ENCODE measurements around the gene MYRF.
A peak's percentile ranks its signal among the peaks of the same experiment; 100 is the strongest.

The MYRF gene

GRCh38 chr11:61714916-61715315 is 37.5 kb upstream of the MYRF start:
- H3K4me1 ChIP-seq (ENCODE audit: control insufficient read depth, insufficient read depth, low read length): no peaks in the 10 kb centered on the region; the same call in 1 of the 2 replicates
- no peaks in the 10 kb centered on the region for H3K36me3 ChIP-seq (ENCODE audit: control insufficient read depth in 2 of 2, insufficient read depth in 1 of 2, low read length in 2 of 2)
- POLR2A ChIA-PET: no interaction called here
- H3K27ac ChIP-seq (ENCODE audit: extremely low read depth, low read depth, low read length): no peak overlapping the region
- CTCF ChIA-PET: interaction anchor here (0.9 to 1.0 kb wide), 2 partner anchors 15 to 21 kb away, joined by 3 to 8 read pairs; no protein-coding TSS in a partner anchor
- peak; percentile 83 for TF ChIP-seq ZNF664 (tag by site-specific recombination; IDR thresholded peaks at IDR 0.05)
- no peak for TF ChIP-seq ZNF280D (tag by site-specific recombination; IDR thresholded peaks at IDR 0.05)
- TF ChIP-seq SP2 (tag by site-specific recombination; IDR thresholded peaks at IDR 0.05): no peak
- no peak for TF ChIP-seq ZBTB11 (tag by site-specific recombination; conservative IDR thresholded peaks at IDR 0.05; ENCODE audit: low read depth)
- no peak for TF ChIP-seq ZNF391 (tag by site-specific recombination; IDR thresholded peaks at IDR 0.05; ENCODE audit: borderline replicate concordance, low read depth)
- peak; percentile 84 for TF ChIP-seq ZNF768 (tag by site-specific recombination; IDR thresholded peaks at IDR 0.05)
- no peaks in the 10 kb centered on the region for H3K9me3 ChIP-seq (ENCODE audit: control insufficient read depth, insufficient read depth, low read depth, low read length)
- H3K4me3 ChIP-seq (ENCODE audit: low read depth, low read length): no peak overlapping the region

GRCh38 chr11:61715867-61716266 is 36.6 kb upstream of the MYRF start:
- TF ChIP-seq ZNF354C (tag by site-specific recombination; IDR thresholded peaks at IDR 0.05; ENCODE audit: borderline replicate concordance, low read depth): no peak
- no peak for TF ChIP-seq ZNF549 (tag by site-specific recombination; IDR thresholded peaks at IDR 0.05)
- TF ChIP-seq, protein P1, sequence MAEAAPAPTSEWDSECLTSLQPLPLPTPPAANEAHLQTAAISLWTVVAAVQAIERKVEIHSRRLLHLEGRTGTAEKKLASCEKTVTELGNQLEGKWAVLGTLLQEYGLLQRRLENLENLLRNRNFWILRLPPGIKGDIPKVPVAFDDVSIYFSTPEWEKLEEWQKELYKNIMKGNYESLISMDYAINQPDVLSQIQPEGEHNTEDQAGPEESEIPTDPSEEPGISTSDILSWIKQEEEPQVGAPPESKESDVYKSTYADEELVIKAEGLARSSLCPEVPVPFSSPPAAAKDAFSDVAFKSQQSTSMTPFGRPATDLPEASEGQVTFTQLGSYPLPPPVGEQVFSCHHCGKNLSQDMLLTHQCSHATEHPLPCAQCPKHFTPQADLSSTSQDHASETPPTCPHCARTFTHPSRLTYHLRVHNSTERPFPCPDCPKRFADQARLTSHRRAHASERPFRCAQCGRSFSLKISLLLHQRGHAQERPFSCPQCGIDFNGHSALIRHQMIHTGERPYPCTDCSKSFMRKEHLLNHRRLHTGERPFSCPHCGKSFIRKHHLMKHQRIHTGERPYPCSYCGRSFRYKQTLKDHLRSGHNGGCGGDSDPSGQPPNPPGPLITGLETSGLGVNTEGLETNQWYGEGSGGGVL (tag by site-specific recombination; IDR thresholded peaks at IDR 0.05): peak; percentile 61
- TF ChIP-seq MEIS1 (CRISPR knock-in tag; IDR thresholded peaks at IDR 0.05; ENCODE audit: borderline replicate concordance): no peak
- TF ChIP-seq ZNF24 (tag by site-specific recombination; IDR thresholded peaks at IDR 0.05): no peak
- H3K9me3 ChIP-seq (ENCODE audit: control insufficient read depth, insufficient read depth, low read depth, low read length): no peaks in the 10 kb centered on the region
- ChIA-PET POLR2A (no interaction called here), CTCF (interaction anchor here (1.0 to 1.5 kb wide), 3 partner anchors 14 to 199 kb away, joined by 3 to 8 read pairs (median 4); no protein-coding TSS in a partner anchor)
- H3K27ac ChIP-seq (ENCODE audit: extremely low read depth, low read depth, low read length): no peak overlapping the region
- no peak overlapping the region for H3K4me3 ChIP-seq (ENCODE audit: low read depth, low read length)
- peaks cover 0 to 7% of the 10 kb centered on the region in 2 experiments; a peak in 1 of 3 replicates for H3K36me3 ChIP-seq (ENCODE audit: control insufficient read depth in 2 of 2, insufficient read depth in 1 of 2, low read length in 2 of 2)
- H3K4me1 ChIP-seq (ENCODE audit: control insufficient read depth, insufficient read depth, low read length): no peaks in the 10 kb centered on the region; the same call in 1 of the 2 replicates
